Measurements from ENCODE around the gene INCA1.

Gene INCA1

GRCh38 chr17:4953451-4953961 is 43.8 kb downstream of the INCA1 start:
- no peak overlapping the region for H3K4me3 ChIP-seq (ENCODE audit: low read length)
- DNase-seq (ENCODE audit: low read depth, low spot score): no peak

- no peak for DNase-seq (ENCODE audit: low read depth, low spot score)
- no peak overlapping the region for H3K4me3 ChIP-seq (ENCODE audit: low read length)
Observed at GRCh38 chr17:4951486-4951885, 45.8 kb downstream of the INCA1 start.

- DNase-seq (ENCODE audit: low read depth, low spot score): no peak
- H3K4me3 ChIP-seq (ENCODE audit: low read length): peak within 1 kb of the TSS; percentile 92
Observed at GRCh38 chr17:4950746-4951204, 46.5 kb downstream of the INCA1 start, which contains the start of gene ENO3. Gene ENO3 (plus strand): TSS chr17:4951119. CDS start chr17:4951830, 711 bp downstream.

DNA sequence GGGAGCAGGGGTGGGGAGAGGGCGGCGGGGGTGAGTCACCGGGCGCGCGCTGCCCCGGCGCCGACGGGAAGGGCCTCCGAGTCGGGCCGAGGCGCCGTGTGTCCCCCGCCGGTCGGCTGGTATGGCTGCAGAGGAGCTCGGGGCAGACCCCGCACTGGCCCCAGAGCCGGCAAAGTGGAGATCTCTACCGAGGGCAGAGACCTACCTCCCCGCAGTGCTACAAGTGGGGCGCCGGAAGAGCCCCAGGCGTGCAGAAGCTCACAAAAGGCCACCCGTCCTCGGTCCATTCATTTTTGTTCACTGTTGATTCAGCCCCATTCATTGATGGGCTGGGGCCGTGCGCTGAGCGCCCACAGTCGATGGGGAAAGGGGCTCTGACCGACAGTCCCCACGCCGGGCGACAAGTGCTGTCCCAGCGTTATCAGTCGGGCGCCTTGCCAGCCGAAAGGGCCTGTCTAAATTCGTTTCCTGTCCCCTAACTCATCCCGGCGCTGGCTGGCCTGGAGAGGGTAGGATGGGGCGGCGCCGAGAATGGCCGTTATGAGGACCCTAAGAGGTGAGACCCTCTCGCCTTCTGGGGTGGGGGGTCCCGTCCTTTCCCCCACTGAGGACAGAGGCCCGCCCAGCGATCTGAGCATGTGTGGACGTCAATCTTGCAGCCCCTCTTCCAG is 47.1 kb downstream of the INCA1 start:
- DNase-seq (ENCODE audit: low read depth, low spot score): no peak

DNA sequence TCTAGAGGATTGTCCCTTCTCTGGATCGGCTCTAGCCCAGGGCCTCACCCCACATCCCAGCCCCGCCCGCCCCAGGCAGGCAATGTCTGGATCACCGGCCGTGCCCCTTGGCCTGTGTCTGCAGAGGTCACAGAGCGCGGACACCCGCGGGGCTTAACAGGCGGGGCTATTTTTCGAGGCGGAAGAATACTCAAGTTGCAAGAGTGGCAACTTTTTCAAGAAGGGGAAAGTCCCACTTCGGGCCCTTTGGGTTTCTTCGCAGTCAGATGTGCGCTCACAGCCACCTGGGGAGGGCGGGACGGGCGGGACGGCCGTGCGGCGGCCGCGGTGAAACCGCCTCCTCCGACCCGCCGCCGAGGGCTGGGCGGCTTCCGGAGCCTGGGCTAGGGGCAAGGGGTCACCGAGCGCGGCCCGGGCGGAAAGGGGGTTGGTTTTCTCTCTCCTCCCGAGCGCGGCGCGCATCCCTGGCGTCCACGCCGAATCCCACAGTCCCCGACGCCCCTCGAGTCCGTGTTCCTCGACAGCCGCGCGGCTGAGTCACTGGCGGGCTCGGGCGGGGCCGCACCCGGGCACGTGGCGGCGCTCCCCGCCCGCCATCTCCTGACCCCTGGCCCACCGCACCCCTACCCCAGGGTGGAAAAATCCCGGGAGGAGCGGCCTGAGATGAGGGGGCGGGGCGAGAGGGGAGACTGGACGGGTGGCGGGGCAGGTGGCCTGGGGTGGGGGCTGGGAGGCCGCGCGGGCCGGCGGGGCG is 47.8 kb downstream of the INCA1 start:
- peak overlapping the region; percentile 92 for H3K4me3 ChIP-seq (ENCODE audit: low read length)
- peak; percentile 76 for DNase-seq (ENCODE audit: low read depth, low spot score)

More for the DNA sequence above, 47.1 kb downstream of the INCA1 start:
- H3K4me3 ChIP-seq (ENCODE audit: low read length): peak overlapping the region; percentile 92

DNA sequence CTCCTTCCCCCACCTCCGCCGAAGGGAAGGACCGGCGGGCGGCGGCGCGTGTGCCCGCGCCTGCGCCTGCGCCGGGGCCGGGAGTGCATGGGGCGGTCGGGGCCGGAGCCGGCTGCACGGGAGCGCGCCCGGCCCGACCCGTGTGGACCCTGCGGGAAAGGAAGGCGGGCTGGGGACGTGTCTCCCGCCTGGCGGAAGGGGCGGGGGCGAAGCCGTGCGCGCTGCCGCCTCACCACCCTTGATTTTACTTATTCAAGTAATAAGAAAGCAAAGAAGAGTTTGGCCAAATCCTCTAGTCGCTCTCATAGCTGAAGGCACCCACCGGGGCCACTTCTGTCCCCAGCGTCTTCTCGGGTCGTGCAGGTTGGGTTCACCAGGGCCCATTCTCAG is 48.4 kb downstream of the INCA1 start:
- DNase-seq (ENCODE audit: low read depth, low spot score): peak; percentile 83
- peak overlapping the region; percentile 92 for H3K4me3 ChIP-seq (ENCODE audit: low read length)

DNA sequence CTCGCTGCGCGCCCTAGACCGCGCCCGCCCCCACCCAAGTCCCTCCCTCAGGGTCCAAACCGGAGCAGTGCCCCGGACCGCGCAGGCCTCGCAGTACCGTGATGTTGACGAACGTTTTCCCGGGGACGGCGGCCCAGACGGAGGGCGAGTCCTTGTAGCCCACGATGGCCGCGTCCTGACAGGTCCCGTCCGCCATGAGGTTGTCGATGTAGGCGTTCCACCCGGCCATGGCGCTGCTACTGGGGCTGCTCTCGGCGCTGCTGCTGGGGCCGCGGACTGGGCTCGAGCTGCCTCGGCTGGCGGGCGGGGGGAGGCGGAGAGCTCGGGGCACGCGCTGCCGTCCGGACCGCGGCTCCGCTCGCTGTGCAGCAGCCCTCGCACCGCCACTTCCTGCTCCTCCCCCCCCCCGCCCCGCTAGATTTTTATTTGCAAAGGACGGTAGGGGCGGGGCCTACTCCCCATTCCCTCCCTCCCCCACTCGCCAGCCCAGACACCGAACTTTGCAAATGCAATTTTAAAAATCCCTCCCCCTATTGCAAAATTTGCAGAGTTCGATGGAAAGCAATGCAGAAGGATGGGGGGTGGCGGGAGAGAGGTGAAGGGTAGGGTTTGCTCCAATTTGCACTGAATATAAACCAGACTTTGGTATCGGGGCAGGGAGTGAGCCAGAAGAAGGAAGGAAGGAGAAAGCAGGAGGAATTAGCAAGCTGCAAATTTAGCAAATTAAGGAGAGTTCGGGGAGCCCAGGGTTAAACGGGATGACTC is 49.0 kb downstream of the INCA1 start, which contains the start of gene PFN1:
Gene PFN1, minus strand, starts transcription at position 365 of the 765 bp plus-strand sequence. Its CDS starts 136 bp downstream, at position 229.
- DNase-seq (ENCODE audit: low read depth, low spot score): peak; percentile 93
- H3K4me3 ChIP-seq (ENCODE audit: low read length): peak within 1 kb of the TSS; percentile 92

- peak; percentile 72 for DNase-seq (ENCODE audit: low read depth, low spot score)
- peak overlapping the region; percentile 92 for H3K4me3 ChIP-seq (ENCODE audit: low read length)
Observed at GRCh38 chr17:4947411-4948165, 49.7 kb downstream of the INCA1 start.

- DNase-seq (ENCODE audit: low read depth, low spot score): no peak
- peak overlapping the region; percentile 92 for H3K4me3 ChIP-seq (ENCODE audit: low read length)
Observed at GRCh38 chr17:4947010-4947410, 50.3 kb downstream of the INCA1 start.

GRCh38 chr17:4946312-4946976 is 50.9 kb downstream of the INCA1 start:
- DNase-seq (ENCODE audit: low read depth, low spot score): no peak

GRCh38 chr17:4945944-4946280 is 51.4 kb downstream of the INCA1 start:
- DNase-seq (ENCODE audit: low read depth, low spot score): no peak
- H3K4me3 ChIP-seq (ENCODE audit: low read length): peak overlapping the region; percentile 92

More at GRCh38 chr17:4946312-4946976, 50.9 kb downstream of the INCA1 start:
- peak overlapping the region; percentile 92 for H3K4me3 ChIP-seq (ENCODE audit: low read length)

DNA sequence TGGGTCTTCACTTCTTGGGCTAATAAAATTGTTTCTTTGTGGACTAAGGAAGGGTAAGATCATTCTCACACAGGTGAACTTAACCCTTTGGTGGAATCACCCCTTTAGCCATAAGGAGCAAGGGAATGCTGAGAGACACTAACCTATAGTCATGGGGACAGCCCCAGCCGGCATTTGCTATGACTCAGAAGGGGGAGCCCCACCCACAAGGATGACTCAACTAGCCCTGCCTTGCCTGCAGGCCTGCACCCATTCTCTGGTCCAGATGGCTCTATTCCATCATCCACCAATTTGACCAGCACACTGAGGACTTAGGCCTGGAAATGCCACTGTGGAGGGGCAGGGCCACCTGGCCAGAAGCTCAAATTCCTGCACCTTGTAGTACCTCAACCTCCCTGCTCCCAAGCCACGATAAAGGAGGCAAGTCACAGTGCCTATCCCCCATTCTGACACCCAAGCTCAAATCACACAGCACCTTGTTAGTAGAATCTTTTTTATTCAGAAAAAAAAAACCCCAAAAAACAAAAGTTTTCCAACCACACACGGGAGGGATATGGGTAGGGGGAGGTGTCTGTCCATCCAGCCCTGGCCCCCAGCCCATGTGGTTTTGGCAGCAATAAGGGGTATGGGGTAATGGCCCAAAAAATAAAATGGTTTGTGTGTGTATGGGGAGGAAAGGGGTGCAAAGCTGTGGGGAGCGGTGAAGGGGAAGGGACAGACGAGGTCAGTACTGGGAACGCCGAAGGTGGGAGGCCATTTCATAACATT is 52.0 kb downstream of the INCA1 start:
- H3K4me3 ChIP-seq (ENCODE audit: low read length): peak overlapping the region; percentile 92
- DNase-seq (ENCODE audit: low read depth, low spot score): no peak

GRCh38 chr17:4944554-4945175 is 52.7 kb downstream of the INCA1 start:
- no peak for DNase-seq (ENCODE audit: low read depth, low spot score)
- H3K4me3 ChIP-seq (ENCODE audit: low read length): peak overlapping the region; percentile 92

GRCh38 chr17:4944163-4944553 is 53.2 kb downstream of the INCA1 start:
- peak; percentile 89 for DNase-seq (ENCODE audit: low read depth, low spot score)
- peak overlapping the region; percentile 92 for H3K4me3 ChIP-seq (ENCODE audit: low read length)

- no peak overlapping the region for H3K4me3 ChIP-seq (ENCODE audit: low read length)
- DNase-seq (ENCODE audit: low read depth, low spot score): no peak
Observed at GRCh38 chr17:4942760-4943508, 54.4 kb downstream of the INCA1 start.

- DNase-seq (ENCODE audit: low read depth, low spot score): no peak
- H3K4me3 ChIP-seq (ENCODE audit: low read length): peak overlapping the region; percentile 98
Observed at GRCh38 chr17:4941319-4941610, 56.1 kb downstream of the INCA1 start.

All from Jurkat, Clone E6-1 (cell line).